HepG2 (cell line): ENCODE measurements around the gene CSNK1E. TPM values are rescaled to one million over a fixed set of nuclear protein-coding genes. Genes with fewer than 3 reads are reported as not detected.

Experiments used
- HMG20B ChIP-seq: conservative IDR thresholded peaks from 2 replicates; pipeline ENCODE4 v1.6.1; 2016; ENCODE audit warnings: missing genetic modification reagents, missing compliant biosample characterization
- IKZF1 ChIP-seq: fragments of 450-650 bp; IDR thresholded peaks from 2 replicates; pipeline ENCODE4 v1.7.1; 2016
- KAT2B ChIP-seq: fragments of 150-350 bp; IDR thresholded peaks from 2 replicates; pipeline ENCODE4 v1.6.1; 2014; ENCODE audit warnings: low read depth, low read length, borderline replicate concordance
- KDM6A ChIP-seq: IDR thresholded peaks from 2 replicates; pipeline ENCODE4 v1.6.1; 2016; ENCODE audit warnings: low read depth
- RFX3 ChIP-seq: IDR thresholded peaks from 2 replicates; pipeline ENCODE4 v1.6.1; 2016; ENCODE audit warnings: missing biosample characterization, missing genetic modification reagents
- ZFP36L2 ChIP-seq: sonication (generic); formaldehyde crosslinking; IDR thresholded peaks from 2 replicates; pipeline ENCODE4 v1.4.0; 2020; ENCODE audit warnings: missing genetic modification reagents
- ZMYM3 ChIP-seq: sonication (generic); formaldehyde crosslinking; IDR thresholded peaks from 2 replicates; pipeline ENCODE4 v1.5.1; 2020; ENCODE audit warnings: mild to moderate bottlenecking, missing genetic modification reagents
- ZNF136 ChIP-seq: sonication (generic); formaldehyde crosslinking; IDR thresholded peaks from 2 replicates; pipeline ENCODE4 v1.8.1; 2022; ENCODE audit warnings: low read depth, mild to moderate bottlenecking, moderate library complexity, missing genetic modification reagents
- ZNF180 ChIP-seq: sonication (generic); formaldehyde crosslinking; IDR thresholded peaks from 2 replicates; pipeline ENCODE4 v1.4.0; 2020; ENCODE audit warnings: low read depth, missing genetic modification reagents, borderline replicate concordance
- ZNF547 ChIP-seq: sonication (generic); formaldehyde crosslinking; IDR thresholded peaks from 2 replicates; pipeline ENCODE4 v1.5.1; 2020; ENCODE audit warnings: mild to moderate bottlenecking, missing genetic modification reagents
- ZNF572 ChIP-seq: sonication (generic); formaldehyde crosslinking; IDR thresholded peaks from 2 replicates; pipeline ENCODE4 v1.5.1; 2020; ENCODE audit warnings: mild to moderate bottlenecking, missing genetic modification reagents
- ZNF607 ChIP-seq: sonication (generic); formaldehyde crosslinking; IDR thresholded peaks from 2 replicates; pipeline ENCODE4 v1.5.1; 2020; ENCODE audit warnings: missing genetic modification reagents, mild to moderate bottlenecking, borderline replicate concordance
- ZNF709 ChIP-seq: sonication (generic); formaldehyde crosslinking; IDR thresholded peaks from 2 replicates; pipeline ENCODE4 v1.5.0; 2020; ENCODE audit warnings: mild to moderate bottlenecking, missing genetic modification reagents
- ZNF782 ChIP-seq: sonication (generic); formaldehyde crosslinking; IDR thresholded peaks from 2 replicates; pipeline ENCODE4 v1.4.0; 2020; ENCODE audit warnings: missing genetic modification reagents, mild to moderate bottlenecking, borderline replicate concordance
- polyA plus RNA-seq, 8 experiments: library from polyadenylated mRNA; depleted of rRNA in 3 of 8; stranded (reverse) in 7 of 8; unstranded in 1 of 8; fragments of >200 nt; fragmentation: Illumina TruSeq in 4 of 8; extraction: Trizol in 4 of 8; gene quantifications; 2 replicates each; pipeline versions ENCODE4 v1.2.1 to v1.2.3, GENCODE V29; 2011 to 2016; ENCODE audit warnings: low read depth in 4 of 8, missing spikeins in 1 of 8, mixed read lengths in 1 of 8; ENCODE audit not compliant: insufficient read depth in 1 of 8
- total RNA-seq, 5 experiments: library from RNA; depleted of rRNA; stranded (reverse); fragments of >200 nt; fragmentation: Illumina TruSeq; extraction: Trizol; gene quantifications; 2 replicates each; pipeline ENCODE4 v1.2.3, GENCODE V29; 2016; ENCODE audit warnings: low read depth in 1 of 5
- TF ChIP-seq, protein P1 (sequence below): sonication (generic); formaldehyde crosslinking; IDR thresholded peaks from 2 replicates; pipeline ENCODE4 v1.5.1; 2020; ENCODE audit warnings: missing genetic modification reagents, mild to moderate bottlenecking, borderline replicate concordance
- TF ChIP-seq, protein P2 (sequence below): sonication (generic); formaldehyde crosslinking; conservative IDR thresholded peaks from 2 replicates; pipeline ENCODE4 v1.4.0; 2020; ENCODE audit warnings: mild to moderate bottlenecking, missing genetic modification reagents, moderate library complexity
- TF ChIP-seq, protein P3 (sequence below): sonication (generic); formaldehyde crosslinking; IDR thresholded peaks from 2 replicates; pipeline ENCODE4 v1.4.0; 2020; ENCODE audit warnings: mild to moderate bottlenecking, low read depth, missing genetic modification reagents
- TF ChIP-seq, protein P4 (sequence below): sonication (generic); formaldehyde crosslinking; conservative IDR thresholded peaks from 2 replicates; pipeline ENCODE4 v1.5.0; 2020; ENCODE audit warnings: missing genetic modification reagents
- TF ChIP-seq, protein P5 (sequence below): sonication (generic); formaldehyde crosslinking; IDR thresholded peaks from 2 replicates; pipeline ENCODE4 v1.4.0; 2020; ENCODE audit warnings: missing genetic modification reagents

Gene CSNK1E
- total and polyA plus RNA-seq, 2 of the 13 experiments (the other 11 are each of a cell fraction or from before 2014, with no cell fraction given) = 34.7 to 129 TPM

DNA sequence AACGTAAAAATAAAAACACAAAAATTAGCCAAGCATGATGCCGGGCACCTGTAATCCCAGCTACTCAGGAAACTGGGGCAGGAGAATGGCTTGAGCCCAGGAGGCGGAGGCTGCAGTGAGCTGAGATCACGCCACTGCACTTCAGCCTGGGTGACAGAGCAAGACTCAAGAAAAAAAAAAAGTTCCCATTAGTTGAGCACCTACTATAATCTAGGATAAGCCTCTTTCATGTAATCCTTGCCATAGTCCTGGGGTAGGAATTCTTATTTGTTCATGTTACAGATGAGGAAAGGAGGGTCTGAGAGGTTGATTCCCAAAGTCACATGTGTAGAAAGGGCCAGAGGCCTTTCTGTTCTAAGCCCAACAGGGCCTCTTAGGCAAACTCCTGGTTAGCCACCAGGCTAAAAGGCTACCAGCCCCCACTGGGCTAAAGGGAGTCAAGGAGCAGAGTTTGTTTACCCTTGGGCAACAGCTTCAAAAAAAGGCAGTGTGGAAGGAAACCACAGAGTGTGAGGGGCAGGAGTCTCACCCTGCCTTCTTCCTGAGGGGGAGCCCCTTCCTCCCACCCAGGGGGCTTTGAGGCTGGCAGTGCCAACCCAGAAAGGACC is 21.6 kb upstream of the CSNK1E start (continued):
- TF ChIP-seq IKZF1 = no peak
- TF ChIP-seq, protein P1, sequence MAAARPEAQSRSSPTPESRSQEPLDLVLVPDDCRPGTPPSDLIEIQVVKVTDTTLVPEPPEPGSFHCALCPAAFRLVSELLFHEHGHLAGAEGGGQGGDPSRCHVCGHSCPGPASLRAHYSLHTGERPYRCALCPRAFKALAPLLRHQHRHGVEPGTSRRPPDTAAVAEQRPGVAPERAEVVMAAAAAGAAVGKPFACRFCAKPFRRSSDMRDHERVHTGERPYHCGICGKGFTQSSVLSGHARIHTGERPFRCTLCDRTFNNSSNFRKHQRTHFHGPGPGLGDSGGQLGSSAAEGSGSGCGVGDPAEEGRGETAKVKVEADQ (CRISPR knock-in tag) = no peak
- TF ChIP-seq KAT2B = no peak
- no peak for TF ChIP-seq ZNF709
- no peak for TF ChIP-seq KDM6A (CRISPR knock-in tag)
- no peak for TF ChIP-seq ZNF136
- TF ChIP-seq ZNF547 (CRISPR knock-in tag) = no peak
- no peak for TF ChIP-seq HMG20B (CRISPR knock-in tag)
- no peak for TF ChIP-seq RFX3 (CRISPR knock-in tag)
- TF ChIP-seq, protein P2, sequence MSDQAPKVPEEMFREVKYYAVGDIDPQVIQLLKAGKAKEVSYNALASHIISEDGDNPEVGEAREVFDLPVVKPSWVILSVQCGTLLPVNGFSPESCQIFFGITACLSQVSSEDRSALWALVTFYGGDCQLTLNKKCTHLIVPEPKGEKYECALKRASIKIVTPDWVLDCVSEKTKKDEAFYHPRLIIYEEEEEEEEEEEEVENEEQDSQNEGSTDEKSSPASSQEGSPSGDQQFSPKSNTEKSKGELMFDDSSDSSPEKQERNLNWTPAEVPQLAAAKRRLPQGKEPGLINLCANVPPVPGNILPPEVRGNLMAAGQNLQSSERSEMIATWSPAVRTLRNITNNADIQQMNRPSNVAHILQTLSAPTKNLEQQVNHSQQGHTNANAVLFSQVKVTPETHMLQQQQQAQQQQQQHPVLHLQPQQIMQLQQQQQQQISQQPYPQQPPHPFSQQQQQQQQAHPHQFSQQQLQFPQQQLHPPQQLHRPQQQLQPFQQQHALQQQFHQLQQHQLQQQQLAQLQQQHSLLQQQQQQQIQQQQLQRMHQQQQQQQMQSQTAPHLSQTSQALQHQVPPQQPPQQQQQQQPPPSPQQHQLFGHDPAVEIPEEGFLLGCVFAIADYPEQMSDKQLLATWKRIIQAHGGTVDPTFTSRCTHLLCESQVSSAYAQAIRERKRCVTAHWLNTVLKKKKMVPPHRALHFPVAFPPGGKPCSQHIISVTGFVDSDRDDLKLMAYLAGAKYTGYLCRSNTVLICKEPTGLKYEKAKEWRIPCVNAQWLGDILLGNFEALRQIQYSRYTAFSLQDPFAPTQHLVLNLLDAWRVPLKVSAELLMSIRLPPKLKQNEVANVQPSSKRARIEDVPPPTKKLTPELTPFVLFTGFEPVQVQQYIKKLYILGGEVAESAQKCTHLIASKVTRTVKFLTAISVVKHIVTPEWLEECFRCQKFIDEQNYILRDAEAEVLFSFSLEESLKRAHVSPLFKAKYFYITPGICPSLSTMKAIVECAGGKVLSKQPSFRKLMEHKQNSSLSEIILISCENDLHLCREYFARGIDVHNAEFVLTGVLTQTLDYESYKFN (CRISPR knock-in tag) = 0 out of 2 replicates have a peak, but pooled peaks have one; percentile 15
- TF ChIP-seq ZNF782 (CRISPR knock-in tag) = no peak
- TF ChIP-seq, protein P3, sequence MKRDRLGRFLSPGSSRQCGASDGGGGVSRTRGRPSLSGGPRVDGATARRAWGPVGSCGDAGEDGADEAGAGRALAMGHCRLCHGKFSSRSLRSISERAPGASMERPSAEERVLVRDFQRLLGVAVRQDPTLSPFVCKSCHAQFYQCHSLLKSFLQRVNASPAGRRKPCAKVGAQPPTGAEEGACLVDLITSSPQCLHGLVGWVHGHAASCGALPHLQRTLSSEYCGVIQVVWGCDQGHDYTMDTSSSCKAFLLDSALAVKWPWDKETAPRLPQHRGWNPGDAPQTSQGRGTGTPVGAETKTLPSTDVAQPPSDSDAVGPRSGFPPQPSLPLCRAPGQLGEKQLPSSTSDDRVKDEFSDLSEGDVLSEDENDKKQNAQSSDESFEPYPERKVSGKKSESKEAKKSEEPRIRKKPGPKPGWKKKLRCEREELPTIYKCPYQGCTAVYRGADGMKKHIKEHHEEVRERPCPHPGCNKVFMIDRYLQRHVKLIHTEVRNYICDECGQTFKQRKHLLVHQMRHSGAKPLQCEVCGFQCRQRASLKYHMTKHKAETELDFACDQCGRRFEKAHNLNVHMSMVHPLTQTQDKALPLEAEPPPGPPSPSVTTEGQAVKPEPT (CRISPR knock-in tag) = no peak
- no peak for TF ChIP-seq ZNF180 (CRISPR knock-in tag)
- no peak for TF ChIP-seq ZNF572 (CRISPR knock-in tag)
- TF ChIP-seq ZNF607 (CRISPR knock-in tag) = no peak
- TF ChIP-seq, protein P4, sequence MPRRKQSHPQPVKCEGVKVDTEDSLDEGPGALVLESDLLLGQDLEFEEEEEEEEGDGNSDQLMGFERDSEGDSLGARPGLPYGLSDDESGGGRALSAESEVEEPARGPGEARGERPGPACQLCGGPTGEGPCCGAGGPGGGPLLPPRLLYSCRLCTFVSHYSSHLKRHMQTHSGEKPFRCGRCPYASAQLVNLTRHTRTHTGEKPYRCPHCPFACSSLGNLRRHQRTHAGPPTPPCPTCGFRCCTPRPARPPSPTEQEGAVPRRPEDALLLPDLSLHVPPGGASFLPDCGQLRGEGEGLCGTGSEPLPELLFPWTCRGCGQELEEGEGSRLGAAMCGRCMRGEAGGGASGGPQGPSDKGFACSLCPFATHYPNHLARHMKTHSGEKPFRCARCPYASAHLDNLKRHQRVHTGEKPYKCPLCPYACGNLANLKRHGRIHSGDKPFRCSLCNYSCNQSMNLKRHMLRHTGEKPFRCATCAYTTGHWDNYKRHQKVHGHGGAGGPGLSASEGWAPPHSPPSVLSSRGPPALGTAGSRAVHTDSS (CRISPR knock-in tag) = no peak
- TF ChIP-seq, protein P5, sequence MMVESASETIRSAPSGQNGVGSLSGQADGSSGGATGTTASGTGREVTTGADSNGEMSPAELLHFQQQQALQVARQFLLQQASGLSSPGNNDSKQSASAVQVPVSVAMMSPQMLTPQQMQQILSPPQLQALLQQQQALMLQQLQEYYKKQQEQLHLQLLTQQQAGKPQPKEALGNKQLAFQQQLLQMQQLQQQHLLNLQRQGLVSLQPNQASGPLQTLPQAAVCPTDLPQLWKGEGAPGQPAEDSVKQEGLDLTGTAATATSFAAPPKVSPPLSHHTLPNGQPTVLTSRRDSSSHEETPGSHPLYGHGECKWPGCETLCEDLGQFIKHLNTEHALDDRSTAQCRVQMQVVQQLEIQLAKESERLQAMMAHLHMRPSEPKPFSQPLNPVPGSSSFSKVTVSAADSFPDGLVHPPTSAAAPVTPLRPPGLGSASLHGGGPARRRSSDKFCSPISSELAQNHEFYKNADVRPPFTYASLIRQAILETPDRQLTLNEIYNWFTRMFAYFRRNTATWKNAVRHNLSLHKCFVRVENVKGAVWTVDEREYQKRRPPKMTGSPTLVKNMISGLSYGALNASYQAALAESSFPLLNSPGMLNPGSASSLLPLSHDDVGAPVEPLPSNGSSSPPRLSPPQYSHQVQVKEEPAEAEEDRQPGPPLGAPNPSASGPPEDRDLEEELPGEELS (CRISPR knock-in tag) = peak; percentile 39; the same call in 1 of the 2 replicates
- TF ChIP-seq ZFP36L2 = no peak
- TF ChIP-seq ZMYM3 (CRISPR knock-in tag) = peak; percentile 55; the same call in 1 of the 2 replicates
